Measurements from ENCODE around the gene TBCK.

TBCK gene

DNA sequence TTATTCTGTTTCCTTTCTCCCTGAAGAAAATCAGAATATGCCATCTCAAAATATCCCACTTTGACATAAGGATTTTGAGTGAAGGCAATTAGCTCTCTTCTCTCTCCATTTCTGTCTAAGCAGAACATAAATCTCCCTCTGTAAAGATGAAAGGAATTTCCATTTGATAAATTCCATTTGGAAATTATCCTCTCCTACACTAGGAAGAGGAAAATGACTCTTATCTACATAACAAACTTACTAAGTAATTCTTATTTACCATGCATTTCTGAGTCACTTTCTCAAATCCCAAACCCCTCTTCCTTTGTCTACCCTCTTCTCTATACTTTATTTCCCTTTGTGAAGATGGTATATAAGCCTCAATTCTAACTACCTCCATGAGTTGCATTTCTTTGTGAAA, 11.4 kb downstream of the TBCK start:
- no peaks in the 10 kb centered on the region for H3K36me3 ChIP-seq (ENCODE audit: insufficient read depth)
- H3K79me2 ChIP-seq (ENCODE audit: insufficient read depth, low read depth) = no peaks in the 10 kb centered on the region

GRCh38 chr4:106303548-106304281, 12.3 kb downstream of the TBCK start:
- H3K27me3 ChIP-seq (ENCODE audit: insufficient read depth, low read depth) = no peaks in the 10 kb centered on the region
- H3K36me3 ChIP-seq (ENCODE audit: insufficient read depth) = no peaks in the 10 kb centered on the region
- H3K9ac ChIP-seq = no peak overlapping the region
- H3K4me1 ChIP-seq (ENCODE audit: low read depth, poor library complexity, severe bottlenecking) = no peaks in the 10 kb centered on the region
- no peak overlapping the region for H2AFZ ChIP-seq (ENCODE audit: low read depth)
- TF ChIP-seq CTCF (conservative IDR thresholded peaks at IDR 0.05; ENCODE audit: low read depth, low read length) = no peak
- H3K79me2 ChIP-seq (ENCODE audit: insufficient read depth, low read depth) = no peaks in the 10 kb centered on the region
- H3K4me2 ChIP-seq = no peak overlapping the region
- no peak overlapping the region for H3K4me3 ChIP-seq (IDR thresholded peaks at IDR 0.05; ENCODE audit: insufficient read depth, low read depth, low read length)
- no peak overlapping the region for H3K27ac ChIP-seq
- no peaks in the 10 kb centered on the region for H4K20me1 ChIP-seq (ENCODE audit: insufficient read depth)

More for the DNA sequence above, 11.4 kb downstream of the TBCK start:
- Histone ChIP-seq H2AFZ (ENCODE audit: low read depth) (no peak overlapping the region), H3K4me3 (IDR thresholded peaks at IDR 0.05; ENCODE audit: insufficient read depth, low read depth, low read length) (no peak overlapping the region), H4K20me1 (ENCODE audit: insufficient read depth) (no peaks in the 10 kb centered on the region), H3K4me1 (ENCODE audit: low read depth, poor library complexity, severe bottlenecking) (no peaks in the 10 kb centered on the region), H3K27ac (no peak overlapping the region), H3K4me2 (no peak overlapping the region), H3K27me3 (ENCODE audit: insufficient read depth, low read depth) (no peaks in the 10 kb centered on the region), H3K9ac (no peak overlapping the region)
- no peak for TF ChIP-seq CTCF (conservative IDR thresholded peaks at IDR 0.05; ENCODE audit: low read depth, low read length)

GRCh38 chr4:106302062-106302438, 14.0 kb downstream of the TBCK start:
- H3K27me3 ChIP-seq (ENCODE audit: insufficient read depth, low read depth) = no peaks in the 10 kb centered on the region
- TF ChIP-seq CTCF (conservative IDR thresholded peaks at IDR 0.05; ENCODE audit: low read depth, low read length) = no peak
- H2AFZ ChIP-seq (ENCODE audit: low read depth) = no peak overlapping the region
- no peaks in the 10 kb centered on the region for H3K36me3 ChIP-seq (ENCODE audit: insufficient read depth)
- H3K4me2 ChIP-seq = no peak overlapping the region
- no peaks in the 10 kb centered on the region for H3K79me2 ChIP-seq (ENCODE audit: insufficient read depth, low read depth)
- H3K4me3 ChIP-seq (IDR thresholded peaks at IDR 0.05; ENCODE audit: insufficient read depth, low read depth, low read length) = no peak overlapping the region
- H3K27ac ChIP-seq = no peak overlapping the region
- H3K4me1 ChIP-seq (ENCODE audit: low read depth, poor library complexity, severe bottlenecking) = no peaks in the 10 kb centered on the region
- H4K20me1 ChIP-seq (ENCODE audit: insufficient read depth) = no peaks in the 10 kb centered on the region
- H3K9ac ChIP-seq = no peak overlapping the region

DNA sequence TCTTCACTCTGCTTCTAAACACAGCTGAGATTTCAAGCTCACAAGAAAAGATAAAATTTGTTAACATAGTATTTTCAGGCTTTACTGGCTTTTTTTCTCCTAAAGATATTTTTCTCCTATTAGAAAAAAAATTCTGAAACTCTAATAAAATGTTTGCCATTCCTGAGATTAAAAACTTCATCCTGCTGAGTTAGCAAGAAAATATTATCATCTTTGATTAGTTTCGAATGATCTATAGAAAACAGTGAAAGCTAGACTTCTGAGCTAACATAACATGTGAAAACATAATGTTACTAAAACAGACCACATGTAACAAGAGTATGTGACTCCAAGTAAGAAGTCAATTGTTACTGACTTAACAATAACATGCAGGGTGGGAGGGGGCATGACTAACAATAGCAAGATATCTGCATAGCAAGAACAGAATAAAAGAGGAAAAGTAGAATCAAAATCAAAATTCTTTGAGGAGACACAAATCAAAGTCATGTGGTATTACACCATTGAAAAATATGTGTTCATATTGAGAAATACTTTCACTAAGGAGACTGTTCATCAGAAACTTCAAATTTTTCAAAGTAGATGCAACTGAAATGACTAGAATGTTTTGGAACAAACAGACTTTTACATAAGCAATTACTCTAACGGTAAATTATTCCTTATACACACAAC, 14.5 kb downstream of the TBCK start:
- Histone ChIP-seq H3K9ac (no peak overlapping the region), H2AFZ (ENCODE audit: low read depth) (no peak overlapping the region), H3K4me2 (no peak overlapping the region), H3K27ac (no peak overlapping the region), H3K79me2 (ENCODE audit: insufficient read depth, low read depth) (no peaks in the 10 kb centered on the region), H3K27me3 (ENCODE audit: insufficient read depth, low read depth) (no peaks in the 10 kb centered on the region), H3K4me1 (ENCODE audit: low read depth, poor library complexity, severe bottlenecking) (no peaks in the 10 kb centered on the region), H4K20me1 (ENCODE audit: insufficient read depth) (no peaks in the 10 kb centered on the region), H3K36me3 (ENCODE audit: insufficient read depth) (no peaks in the 10 kb centered on the region), H3K4me3 (IDR thresholded peaks at IDR 0.05; ENCODE audit: insufficient read depth, low read depth, low read length) (no peak overlapping the region)
- TF ChIP-seq CTCF (conservative IDR thresholded peaks at IDR 0.05; ENCODE audit: low read depth, low read length) = no peak

Data from KMS-11 (cell line).